BLaER1 (cell line): ENCODE measurements around the gene FOSL1.

Experiments used
- H3K27ac ChIP-seq: shearing (Covaris generic); formaldehyde crosslinking; 2 replicates; pipeline ENCODE4 v1.8.1; 2022
- H3K27me3 ChIP-seq: shearing (Covaris generic); formaldehyde crosslinking; 2 replicates; pipeline ENCODE4 v1.8.1; 2022
- H3K36me3 ChIP-seq: shearing (Covaris generic); formaldehyde crosslinking; 2 replicates; pipeline ENCODE4 v1.8.1; 2022
- H3K4me1 ChIP-seq: shearing (Covaris generic); formaldehyde crosslinking; 2 replicates; pipeline ENCODE4 v1.8.1; 2022
- H3K4me2 ChIP-seq: shearing (Covaris generic); formaldehyde crosslinking; 2 replicates; pipeline ENCODE4 v1.8.1; 2022
- H3K4me3 ChIP-seq: shearing (Covaris generic); formaldehyde crosslinking; 2 replicates; pipeline ENCODE4 v1.8.1; 2022
- H3K9ac ChIP-seq: shearing (Covaris generic); formaldehyde crosslinking; 2 replicates; pipeline ENCODE4 v1.8.1; 2022
- H3K9me3 ChIP-seq: shearing (Covaris generic); formaldehyde crosslinking; 2 replicates; pipeline ENCODE4 v1.8.1; 2022
- H4K20me1 ChIP-seq: shearing (Covaris generic); formaldehyde crosslinking; 2 replicates; pipeline ENCODE4 v1.8.1; 2022
- Cebpa-rat ChIP-seq: shearing (Covaris generic); IDR thresholded peaks from 2 replicates; pipeline ENCODE4 v1.8.1; 2022

Gene FOSL1

GRCh38 chr11:65866509-65867283 is 33.5 kb downstream of the FOSL1 start:
- peaks cover 68% of the 10 kb centered on the region for H3K36me3 ChIP-seq
- H3K4me2 ChIP-seq, result no peak overlapping the region
- no peak overlapping the region for H3K9ac ChIP-seq
- peaks cover 33% of the 10 kb centered on the region for H3K4me1 ChIP-seq
- H4K20me1 ChIP-seq, result peaks cover 93% of the 10 kb centered on the region
- no peak overlapping the region for H3K27ac ChIP-seq
- no peak for TF ChIP-seq Cebpa-rat
- no peaks in the 10 kb centered on the region for H3K9me3 ChIP-seq
- H3K27me3 ChIP-seq, result peaks cover 20% of the 10 kb centered on the region
- H3K4me3 ChIP-seq, result no peak overlapping the region

DNA sequence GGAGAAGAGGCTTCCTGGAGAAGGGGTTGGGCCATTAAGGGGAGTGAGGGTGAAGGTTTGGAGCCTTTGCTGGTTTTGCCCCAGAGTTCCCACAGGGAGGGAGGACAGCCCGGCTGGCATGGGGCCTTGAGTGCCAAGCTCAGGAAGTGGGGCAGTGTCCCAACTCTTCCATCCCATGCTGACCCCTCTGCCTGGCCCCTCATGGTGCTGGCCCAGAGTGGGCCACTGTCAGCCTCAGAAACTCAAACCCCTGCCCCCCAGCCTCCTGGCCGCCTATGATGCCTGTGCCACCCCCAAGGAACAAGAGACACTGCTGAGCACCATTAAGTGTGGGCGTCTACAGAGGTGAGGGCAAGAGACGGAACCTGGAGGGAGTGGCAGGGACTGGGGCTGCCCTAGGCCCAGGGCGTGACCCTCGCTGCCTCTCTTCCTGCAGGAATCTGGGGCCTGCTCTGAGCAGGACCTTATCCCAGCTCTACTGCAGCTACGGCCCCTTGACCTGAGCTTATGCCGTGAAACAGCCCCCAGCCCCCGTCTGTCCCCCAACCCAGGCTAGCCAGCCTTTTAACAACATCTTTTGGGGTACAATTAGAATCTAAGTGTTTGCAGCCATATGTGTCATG is 34.5 kb downstream of the FOSL1 start:
- TF ChIP-seq Cebpa-rat, result no peak
- Histone ChIP-seq H3K4me3 (no peak overlapping the region), H3K27me3 (peaks cover 18% of the 10 kb centered on the region), H4K20me1 (peaks cover 90% of the 10 kb centered on the region), H3K4me2 (no peak overlapping the region), H3K9me3 (no peaks in the 10 kb centered on the region), H3K4me1 (peaks cover 30% of the 10 kb centered on the region), H3K36me3 (peaks cover 70% of the 10 kb centered on the region), H3K27ac (no peak overlapping the region), H3K9ac (no peak overlapping the region)

DNA sequence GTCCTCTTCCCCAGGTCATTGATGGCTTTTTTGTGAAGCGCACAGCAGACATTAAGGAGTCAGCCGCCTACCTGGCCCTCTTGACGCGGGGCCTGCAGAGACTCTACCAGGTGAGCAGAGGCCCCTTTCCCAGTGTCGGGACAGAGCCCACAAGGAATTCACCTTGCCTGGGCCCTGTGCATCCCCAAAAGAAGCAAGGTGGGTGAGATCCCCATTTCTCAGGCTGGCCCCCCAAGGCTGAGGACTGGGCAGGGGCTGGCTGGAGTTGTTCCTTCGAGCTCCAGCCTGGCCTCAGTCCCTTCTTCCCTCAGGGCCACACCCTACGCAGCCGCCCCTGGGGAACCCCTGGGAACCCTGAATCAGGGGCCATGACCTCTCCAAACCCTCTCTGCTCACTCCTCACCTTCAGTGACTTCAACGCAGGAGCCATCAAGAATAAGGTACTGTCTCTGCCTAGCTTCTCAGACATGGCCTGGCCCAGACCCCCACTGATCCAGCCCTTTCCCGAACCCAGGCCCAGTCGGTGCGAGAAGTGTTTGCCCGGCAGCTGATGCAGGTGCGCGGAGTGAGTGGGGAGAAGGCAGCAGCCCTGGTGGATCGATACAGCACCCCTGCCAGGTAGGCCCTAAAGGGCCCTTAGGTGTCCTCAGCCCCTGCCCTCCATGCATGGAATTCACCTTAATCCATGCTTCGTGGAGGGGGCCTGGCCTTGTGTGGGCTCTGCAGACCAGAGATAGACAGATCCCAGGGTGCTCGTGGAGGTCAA is 35.3 kb downstream of the FOSL1 start:
- Histone ChIP-seq H3K4me1 (peaks cover 24% of the 10 kb centered on the region), H3K27ac (no peak overlapping the region), H3K27me3 (peaks cover 16% of the 10 kb centered on the region), H3K9me3 (no peaks in the 10 kb centered on the region), H3K36me3 (peaks cover 70% of the 10 kb centered on the region), H3K4me3 (no peak overlapping the region), H4K20me1 (peaks cover 82% of the 10 kb centered on the region), H3K4me2 (no peak overlapping the region), H3K9ac (no peak overlapping the region)
- no peak for TF ChIP-seq Cebpa-rat

- no peak overlapping the region for H3K9ac ChIP-seq
- peaks cover 20% of the 10 kb centered on the region for H3K4me1 ChIP-seq
- H3K4me3 ChIP-seq, result no peak overlapping the region
- no peak for TF ChIP-seq Cebpa-rat
- no peak overlapping the region for H3K27ac ChIP-seq
- H3K4me2 ChIP-seq, result no peak overlapping the region
- H3K36me3 ChIP-seq, result peaks cover 70% of the 10 kb centered on the region
- peaks cover 8% of the 10 kb centered on the region; the same call in 1 of the 2 replicates for H3K27me3 ChIP-seq
- H4K20me1 ChIP-seq, result peaks cover 75% of the 10 kb centered on the region
- H3K9me3 ChIP-seq, result no peaks in the 10 kb centered on the region
These were observed 36.1 kb downstream of the FOSL1 start for GRCh38 chr11:65863889-65864705.

DNA sequence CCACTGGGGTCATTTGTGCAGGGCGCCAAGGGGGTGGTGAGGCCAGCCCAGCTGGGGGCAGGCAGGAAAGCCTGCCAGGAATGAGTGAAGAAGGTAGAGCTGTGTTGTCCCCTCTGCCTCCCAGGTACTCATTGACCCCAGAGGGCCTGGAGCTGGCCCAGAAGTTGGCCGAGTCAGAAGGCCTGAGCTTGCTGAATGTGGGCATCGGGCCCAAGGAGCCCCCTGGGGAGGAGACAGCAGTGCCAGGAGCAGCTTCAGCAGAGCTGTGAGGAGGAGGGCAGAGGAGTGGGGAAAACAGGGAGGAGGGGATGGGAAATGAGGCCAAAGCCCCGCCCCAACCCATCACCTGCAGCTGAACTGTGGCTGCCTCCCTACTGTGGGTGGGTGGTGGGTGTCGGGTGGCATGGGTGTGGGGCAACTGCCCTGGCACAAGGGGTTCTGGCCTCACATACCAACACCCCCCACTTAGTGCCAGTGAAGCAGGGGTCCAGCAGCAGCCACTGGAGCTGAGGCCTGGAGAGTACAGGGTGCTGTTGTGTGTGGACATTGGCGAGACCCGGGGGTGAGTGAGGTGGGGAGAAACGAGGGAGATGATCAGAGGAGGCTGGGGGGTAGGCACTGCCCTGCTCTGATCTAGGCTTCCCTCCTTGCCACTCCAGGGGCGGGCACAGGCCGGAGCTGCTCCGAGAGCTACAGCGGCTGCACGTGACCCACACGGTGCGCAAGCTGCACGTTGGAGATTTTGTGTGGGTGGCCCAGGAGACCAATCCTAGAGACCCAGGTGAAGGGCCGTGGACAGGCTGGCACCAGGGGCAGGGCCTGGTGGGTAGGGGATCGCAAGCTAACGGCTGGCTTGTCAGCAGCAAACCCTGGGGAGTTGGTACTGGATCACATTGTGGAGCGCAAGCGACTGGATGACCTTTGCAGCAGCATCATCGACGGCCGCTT is 37.0 kb downstream of the FOSL1 start:
- no peaks in the 10 kb centered on the region for H3K9me3 ChIP-seq
- H3K9ac ChIP-seq, result 0 out of 2 replicates have a peak overlapping the region, but pooled peaks have one; percentile 22
- H4K20me1 ChIP-seq, result peaks cover 66% of the 10 kb centered on the region
- H3K4me1 ChIP-seq, result peaks cover 26% of the 10 kb centered on the region
- H3K4me2 ChIP-seq, result no peak overlapping the region
- no peak overlapping the region for H3K4me3 ChIP-seq
- 0 out of 2 replicates have a peak, but pooled peaks cover under 1% of the 10 kb centered on the region for H3K27me3 ChIP-seq
- H3K36me3 ChIP-seq, result peaks cover 66% of the 10 kb centered on the region
- no peak overlapping the region for H3K27ac ChIP-seq
- TF ChIP-seq Cebpa-rat, result no peak

- no peak for TF ChIP-seq Cebpa-rat
- Histone ChIP-seq H3K9ac (0 out of 2 replicates have a peak overlapping the region, but pooled peaks have one; percentile 96), H3K4me3 (peak overlapping the region; percentile 91; the same call in 1 of the 2 replicates), H3K9me3 (no peaks in the 10 kb centered on the region), H3K27ac (no peak overlapping the region), H3K36me3 (peaks cover 58% of the 10 kb centered on the region), H4K20me1 (peaks cover 66% of the 10 kb centered on the region), H3K4me1 (peaks cover 26% of the 10 kb centered on the region), H3K27me3 (no peaks in the 10 kb centered on the region), H3K4me2 (peak overlapping the region; percentile 89)
These were observed 37.9 kb downstream of the FOSL1 start for GRCh38 chr11:65862191-65862735.

GRCh38 chr11:65861533-65862183 is 38.5 kb downstream of the FOSL1 start:
- Histone ChIP-seq H3K36me3 (peaks cover 53% of the 10 kb centered on the region), H3K4me1 (peaks cover 28% of the 10 kb centered on the region), H4K20me1 (peaks cover 66% of the 10 kb centered on the region), H3K27ac (peak overlapping the region; percentile 86; the same call in 1 of the 2 replicates), H3K4me3 (peak overlapping the region; percentile 91), H3K9ac (peak overlapping the region; percentile 96), H3K9me3 (no peaks in the 10 kb centered on the region), H3K27me3 (no peaks in the 10 kb centered on the region), H3K4me2 (peak overlapping the region; percentile 89)
- no peak for TF ChIP-seq Cebpa-rat

GRCh38 chr11:65861165-65861505 is 39.1 kb downstream of the FOSL1 start:
- Histone ChIP-seq H3K4me3 (peak overlapping the region; percentile 91), H3K9me3 (no peaks in the 10 kb centered on the region), H4K20me1 (peaks cover 66% of the 10 kb centered on the region), H3K27me3 (no peaks in the 10 kb centered on the region), H3K9ac (peak overlapping the region; percentile 96), H3K36me3 (peaks cover 53% of the 10 kb centered on the region), H3K27ac (peak overlapping the region; percentile 86), H3K4me2 (peak overlapping the region; percentile 89), H3K4me1 (peaks cover 33% of the 10 kb centered on the region)
- TF ChIP-seq Cebpa-rat, result no peak
